GM12872 (cell line): ENCODE results near the gene ABCF3.

Experiments used
- CTCF ChIP-seq: IDR thresholded peaks from 3 replicates; pipeline ENCODE4 v1.5.1; 2011; ENCODE audit warnings: low read depth, mild to moderate bottlenecking, low read length, moderate library complexity; ENCODE audit not compliant: insufficient read depth

ABCF3 gene

GRCh38 chr3:184230603-184231528, 44.9 kb downstream of the ABCF3 start:
- no peak for TF ChIP-seq CTCF

- TF ChIP-seq CTCF = no peak
Measured at GRCh38 chr3:184231671-184232070, 45.7 kb downstream of the ABCF3 start.

- no peak for TF ChIP-seq CTCF
Measured at GRCh38 chr3:184233127-184233843, 47.3 kb downstream of the ABCF3 start.

- no peak for TF ChIP-seq CTCF
Measured at GRCh38 chr3:184234224-184234623, 48.2 kb downstream of the ABCF3 start.

GRCh38 chr3:184234671-184235380, 48.8 kb downstream of the ABCF3 start:
- no peak for TF ChIP-seq CTCF

GRCh38 chr3:184235381-184236032, 49.5 kb downstream of the ABCF3 start:
- no peak for TF ChIP-seq CTCF
